Fibroblast of pulmonary artery (primary cell): ENCODE data around the gene OR7G2.

Experiments
- DNase-seq: peaks from one replicate; pipeline ENCODE4 v3.0.0-alpha.2; 2010; ENCODE audit warnings: low read depth
- H3K4me3 ChIP-seq: replicated peaks from 2 replicates; pipeline ENCODE4 v1.5.1; 2011; ENCODE audit warnings: low read depth, mild to moderate bottlenecking, control low read depth, low read length, moderate library complexity
- TF ChIP-seq, protein P1 (sequence below): IDR thresholded peaks from 2 replicates; pipeline ENCODE4 v1.5.1; 2011; ENCODE audit warnings: mild to moderate bottlenecking, control low read depth, low read length, inconsistent platforms; ENCODE audit errors: missing control alignments

The OR7G2 gene

DNA sequence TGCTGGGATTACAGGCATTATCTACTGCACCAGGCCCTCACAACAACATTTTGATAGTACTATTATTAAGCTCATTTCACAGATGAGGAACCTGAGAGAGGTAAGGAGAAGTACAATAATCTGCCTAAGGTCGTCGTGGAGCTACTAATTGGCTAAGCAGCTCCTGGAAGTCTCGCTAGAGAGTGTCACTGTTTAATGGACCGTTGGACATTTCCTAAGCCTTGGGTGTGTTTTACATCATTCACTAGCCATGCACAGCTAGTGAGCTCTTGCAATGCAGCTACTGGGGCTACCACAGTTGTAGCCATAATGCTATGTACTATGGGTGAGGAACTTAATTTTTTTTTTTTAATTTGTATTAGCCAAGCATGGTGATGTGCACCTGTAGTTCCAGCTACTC, 54.4 kb downstream of the OR7G2 start:
- no peak overlapping the region for H3K4me3 ChIP-seq
- DNase-seq, result no peak
- TF ChIP-seq, protein P1, sequence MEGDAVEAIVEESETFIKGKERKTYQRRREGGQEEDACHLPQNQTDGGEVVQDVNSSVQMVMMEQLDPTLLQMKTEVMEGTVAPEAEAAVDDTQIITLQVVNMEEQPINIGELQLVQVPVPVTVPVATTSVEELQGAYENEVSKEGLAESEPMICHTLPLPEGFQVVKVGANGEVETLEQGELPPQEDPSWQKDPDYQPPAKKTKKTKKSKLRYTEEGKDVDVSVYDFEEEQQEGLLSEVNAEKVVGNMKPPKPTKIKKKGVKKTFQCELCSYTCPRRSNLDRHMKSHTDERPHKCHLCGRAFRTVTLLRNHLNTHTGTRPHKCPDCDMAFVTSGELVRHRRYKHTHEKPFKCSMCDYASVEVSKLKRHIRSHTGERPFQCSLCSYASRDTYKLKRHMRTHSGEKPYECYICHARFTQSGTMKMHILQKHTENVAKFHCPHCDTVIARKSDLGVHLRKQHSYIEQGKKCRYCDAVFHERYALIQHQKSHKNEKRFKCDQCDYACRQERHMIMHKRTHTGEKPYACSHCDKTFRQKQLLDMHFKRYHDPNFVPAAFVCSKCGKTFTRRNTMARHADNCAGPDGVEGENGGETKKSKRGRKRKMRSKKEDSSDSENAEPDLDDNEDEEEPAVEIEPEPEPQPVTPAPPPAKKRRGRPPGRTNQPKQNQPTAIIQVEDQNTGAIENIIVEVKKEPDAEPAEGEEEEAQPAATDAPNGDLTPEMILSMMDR, result no peak
